ENCODE measurements around the gene VAT1L. TPM values are rescaled to one million over a fixed set of nuclear protein-coding genes. Genes with fewer than 3 reads are reported as not detected.

Gene VAT1L
- total RNA-seq, 4 donors from 2014 or later = 0.89 to 4.7 (median 2.3) TPM

- Histone ChIP-seq H3K27ac (no peak overlapping the region), H3K4me1 (no peaks in the 10 kb centered on the region), H3K27me3 (no peaks in the 10 kb centered on the region), H3K9me3 (no peaks in the 10 kb centered on the region), H3K4me3 (no peak overlapping the region), H3K36me3 (no peaks in the 10 kb centered on the region)
- whole genome bisulfite sequencing, 2 donors (ENCODE audit: low coverage in 1 of 2) = 83 to 94% methylated on average over 5 of the region's 5 CpGs
- no peak for TF ChIP-seq POLR2AphosphoS5 (IDR thresholded peaks at IDR 0.05)
- no peak for ATAC-seq
Observed at GRCh38 chr16:77836801-77837200, 48.4 kb downstream of the VAT1L start.

DNA sequence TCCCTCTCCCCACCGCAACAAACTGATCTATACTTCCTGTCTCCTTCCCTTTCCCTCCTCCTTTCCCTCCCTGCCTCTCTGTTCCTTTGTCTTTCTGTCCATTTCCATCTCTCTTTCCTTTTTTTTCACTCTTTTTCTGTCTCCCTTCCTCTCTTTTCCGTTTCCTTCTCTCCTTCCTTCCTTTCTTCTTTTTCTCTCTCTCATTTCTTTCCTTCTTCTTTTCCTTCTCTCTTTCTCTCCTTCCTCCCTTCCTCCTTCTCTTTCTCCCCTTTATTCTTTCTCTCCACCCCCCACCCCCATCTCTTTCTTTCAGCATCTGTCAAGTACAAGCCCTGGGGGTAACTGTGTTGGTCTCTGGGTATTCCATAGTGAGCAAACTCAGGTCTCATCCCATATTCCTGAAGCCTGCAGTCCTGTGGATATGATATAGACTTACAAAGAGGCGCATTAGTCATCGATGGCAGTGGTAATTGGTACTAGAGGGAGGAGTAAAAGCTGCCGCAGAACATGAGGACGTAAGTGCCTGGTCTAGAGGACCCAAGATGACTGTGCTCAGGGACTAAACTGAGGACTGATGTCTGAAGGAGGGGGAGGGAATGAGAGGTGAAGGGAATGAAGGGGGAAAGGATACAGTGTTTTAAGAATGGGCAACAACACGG lies 50.4 kb downstream of the VAT1L start:
- Histone ChIP-seq H3K36me3 (no peaks in the 10 kb centered on the region), H3K9me3 (no peaks in the 10 kb centered on the region), H3K4me3 (no peak overlapping the region), H3K27me3 (no peaks in the 10 kb centered on the region), H3K4me1 (no peaks in the 10 kb centered on the region), H3K27ac (no peak overlapping the region)
- TF ChIP-seq CTCF (IDR thresholded peaks at IDR 0.05) (no peak), EP300 (IDR thresholded peaks at IDR 0.05) (no peak), POLR2A (IDR thresholded peaks at IDR 0.05) (no peak), POLR2AphosphoS5 (IDR thresholded peaks at IDR 0.05) (no peak)
- ATAC-seq = no peak
- WGBS, 2 donors (ENCODE audit: low coverage in 1 of 2) = 71 to 72% methylated on average over 3 to 7 of the region's 7 CpGs

- Histone ChIP-seq H3K27me3 (peaks cover 3% of the 10 kb centered on the region), H3K4me1 (no peaks in the 10 kb centered on the region), H3K27ac (no peak overlapping the region), H3K36me3 (no peaks in the 10 kb centered on the region), H3K9me3 (no peaks in the 10 kb centered on the region), H3K4me3 (no peak overlapping the region)
- 59 to 62% methylated on average over 4 of the region's 5 CpGs for WGBS, 2 donors (ENCODE audit: low coverage in 1 of 2)
- no peak for TF ChIP-seq POLR2A (IDR thresholded peaks at IDR 0.05)
- TF ChIP-seq POLR2AphosphoS5 (IDR thresholded peaks at IDR 0.05) = no peak
- no peak for ATAC-seq
Observed at GRCh38 chr16:77840093-77840492, 51.7 kb downstream of the VAT1L start.

DNA sequence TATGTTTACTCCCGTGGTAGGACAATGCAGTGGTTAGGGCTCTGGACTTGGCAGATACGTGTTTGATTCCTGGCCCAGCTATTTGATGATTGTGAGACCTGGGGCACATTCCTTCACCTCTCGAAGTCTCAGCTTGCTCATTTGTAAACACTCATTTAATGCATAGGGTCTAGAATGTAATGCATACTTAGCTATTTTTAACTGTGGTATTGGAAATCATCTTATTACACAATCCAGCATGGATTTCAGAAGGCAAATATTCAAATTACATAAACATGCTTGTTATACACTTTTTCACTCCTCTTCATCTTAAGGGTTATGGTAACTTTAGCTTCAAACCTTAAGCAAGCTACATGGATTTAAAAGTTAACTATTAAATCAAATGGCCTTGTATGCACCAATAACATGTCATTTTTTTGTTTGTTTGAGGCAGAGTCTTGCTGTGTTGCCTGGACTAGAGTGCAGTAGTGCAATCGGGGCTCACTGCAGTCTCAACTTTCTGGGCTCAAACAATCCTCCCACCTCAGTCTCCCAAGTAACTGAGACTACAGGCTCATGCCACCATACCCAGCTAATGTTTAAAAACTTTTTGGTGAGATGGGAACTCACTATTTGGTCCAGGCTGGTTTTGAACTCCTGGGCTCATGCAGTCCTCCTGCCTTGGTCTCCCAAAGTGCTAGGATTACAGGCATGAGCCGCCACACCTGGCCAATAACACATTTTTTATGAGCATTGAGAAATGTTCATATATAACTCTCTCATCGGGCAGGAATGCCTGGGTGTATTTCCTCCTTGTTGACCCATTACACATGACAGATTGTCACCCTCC lies 52.5 kb downstream of the VAT1L start:
- Histone ChIP-seq H3K36me3 (no peaks in the 10 kb centered on the region), H3K4me3 (no peak overlapping the region), H3K27ac (no peak overlapping the region), H3K27me3 (peaks cover 3% of the 10 kb centered on the region), H3K4me1 (no peaks in the 10 kb centered on the region), H3K9me3 (no peaks in the 10 kb centered on the region)
- WGBS, 2 donors (ENCODE audit: low coverage in 1 of 2) = 52 to 56% methylated on average over 5 to 6 of the region's 6 CpGs
- ATAC-seq = no peak
- TF ChIP-seq POLR2AphosphoS5 (IDR thresholded peaks at IDR 0.05) (no peak), POLR2A (IDR thresholded peaks at IDR 0.05) (no peak), CTCF (IDR thresholded peaks at IDR 0.05) (no peak), EP300 (IDR thresholded peaks at IDR 0.05) (no peak)

GRCh38 chr16:77841502-77841763 lies 53.1 kb downstream of the VAT1L start:
- ATAC-seq = no peak
- no peaks in the 10 kb centered on the region for H3K4me1 ChIP-seq
- no peak overlapping the region for H3K27ac ChIP-seq
- no peak overlapping the region for H3K4me3 ChIP-seq
- WGBS, 2 donors (ENCODE audit: low coverage in 1 of 2) = 82 to 85% methylated on average over 3 of the region's 3 CpGs
- peaks cover 3% of the 10 kb centered on the region for H3K27me3 ChIP-seq
- H3K36me3 ChIP-seq = no peaks in the 10 kb centered on the region
- no peak for TF ChIP-seq POLR2AphosphoS5 (IDR thresholded peaks at IDR 0.05)
- TF ChIP-seq CTCF (IDR thresholded peaks at IDR 0.05) = no peak
- TF ChIP-seq POLR2A (IDR thresholded peaks at IDR 0.05) = no peak
- TF ChIP-seq EP300 (IDR thresholded peaks at IDR 0.05) = no peak
- H3K9me3 ChIP-seq = no peaks in the 10 kb centered on the region

- Histone ChIP-seq H3K27ac (no peak overlapping the region), H3K4me3 (no peak overlapping the region), H3K4me1 (no peaks in the 10 kb centered on the region), H3K36me3 (no peaks in the 10 kb centered on the region), H3K9me3 (no peaks in the 10 kb centered on the region), H3K27me3 (peaks cover 3% of the 10 kb centered on the region)
- no peak for TF ChIP-seq POLR2A (IDR thresholded peaks at IDR 0.05)
- no peak for TF ChIP-seq POLR2AphosphoS5 (IDR thresholded peaks at IDR 0.05)
- TF ChIP-seq EP300 (IDR thresholded peaks at IDR 0.05) = no peak
- TF ChIP-seq CTCF (IDR thresholded peaks at IDR 0.05) = no peak
- ATAC-seq = no peak
- WGBS, 2 donors (ENCODE audit: low coverage in 1 of 2) = 81 to 89% methylated on average over 3 of the region's 3 CpGs
Observed at GRCh38 chr16:77842468-77842867, 54.1 kb downstream of the VAT1L start.
